H1 (cell line): Measurements from ENCODE around the gene CTSS. TPM values are rescaled to one million over a fixed set of nuclear protein-coding genes. Genes with fewer than 3 reads are reported as not detected.

ENCODE experiments used
- CTCF ChIA-PET: fragments of 300-600 bp; sonication (Branson Sonifier 250); formaldehyde crosslinking; loops from one replicate; lab custom pipeline; 2021; ENCODE audit not compliant: partially characterized antibody; lab: Charles Lee
- POLR2A ChIA-PET: fragments of 300-600 bp; sonication (Branson Sonifier 250); formaldehyde crosslinking; loops from one replicate; lab custom pipeline; 2021; ENCODE audit warnings: inconsistent platforms; ENCODE audit not compliant: partially characterized antibody; lab: Charles Lee
- DNase-seq, 2 experiments: peaks; one replicate each; pipeline versions ENCODE4 v3.0.0 to v3.0.0-alpha.2; 2010 to 2022; ENCODE audit warnings: low spot score in 2 of 2, low read depth in 1 of 2, mixed read lengths in 1 of 2
- FAIRE-seq: peaks from 2 replicates; lab custom pipeline; 2011; peaks lifted over from hg19 to GRCh38; lab: Jason Lieb, UNC
- H2AFZ ChIP-seq: 2 replicates; pipeline ENCODE4 v1.8.1; 2012; ENCODE audit warnings: low read length, inconsistent platforms
- H2AK5ac ChIP-seq: 2 replicates; pipeline ENCODE4 v1.6.1; 2013; ENCODE audit warnings: low read depth, low read length
- H2BK120ac ChIP-seq: replicated peaks from 2 replicates; pipeline ENCODE3; 2013; ENCODE audit warnings: low read depth, low read length, inconsistent platforms
- H2BK12ac ChIP-seq: 2 replicates; pipeline ENCODE4 v1.6.1; 2013; ENCODE audit warnings: low read depth, low read length
- H2BK15ac ChIP-seq: 2 replicates; pipeline ENCODE4 v1.6.1; 2013; ENCODE audit warnings: low read length
- H2BK20ac ChIP-seq: 2 replicates; pipeline ENCODE4 v1.6.1; 2013; ENCODE audit warnings: low read length
- H2BK5ac ChIP-seq: 2 replicates; pipeline ENCODE4 v1.6.1; 2013; ENCODE audit warnings: low read depth, low read length
- H3K14ac ChIP-seq: 2 replicates; pipeline ENCODE4 v1.6.1; 2013; ENCODE audit warnings: inconsistent platforms; ENCODE audit not compliant: insufficient read length
- H3K18ac ChIP-seq: 2 replicates; pipeline ENCODE4 v1.6.1; 2013; ENCODE audit warnings: low read length; ENCODE audit errors: extremely low read depth
- H3K23ac ChIP-seq: 2 replicates; pipeline ENCODE4 v1.6.1; 2013; ENCODE audit warnings: inconsistent platforms; ENCODE audit not compliant: insufficient read length
- H3K23me2 ChIP-seq: 2 replicates; pipeline ENCODE4 v1.6.1; 2013; ENCODE audit warnings: low read depth, low read length
- H3K27ac ChIP-seq: 2 replicates; pipeline ENCODE4 v1.6.1; 2011; ENCODE audit warnings: low read depth, low read length, inconsistent platforms
- H3K27me3 ChIP-seq, 4 experiments: replicated peaks in 1 of 4; 1 replicate in 1 of 4; 2 replicates in 3 of 4; pipeline versions ENCODE4 v1.6.1 to v1.8.1; 2011 to 2013; ENCODE audit warnings: low read length in 3 of 4, mild to moderate bottlenecking in 3 of 4, inconsistent platforms in 2 of 4, mixed read lengths in 2 of 4, moderate library complexity in 1 of 4; ENCODE audit not compliant: control insufficient read depth in 3 of 4, insufficient read depth in 3 of 4; ENCODE audit errors: extremely low read depth in 1 of 4
- H3K36me3 ChIP-seq, 4 experiments: 2 replicates each; pipeline versions ENCODE4 v1.6.1 to v1.8.1; 2011 to 2013; ENCODE audit warnings: mild to moderate bottlenecking in 4 of 4, low read length in 3 of 4, moderate library complexity in 2 of 4, control low read depth in 1 of 4, inconsistent platforms in 1 of 4; ENCODE audit not compliant: insufficient read depth in 4 of 4, control insufficient read depth in 2 of 4
- H3K4ac ChIP-seq: replicated peaks from 2 replicates; pipeline ENCODE3; 2013; ENCODE audit warnings: low read length, low read depth, mixed read lengths, inconsistent platforms; ENCODE audit not compliant: insufficient read length
- H3K4me1 ChIP-seq, 4 experiments: replicated peaks in 1 of 4; 1 replicate in 1 of 4; 2 replicates in 3 of 4; pipeline versions ENCODE4 v1.6.1 to v1.8.1; 2011 to 2013; ENCODE audit warnings: low read length in 3 of 4, inconsistent platforms in 2 of 4, mixed read lengths in 1 of 4; ENCODE audit not compliant: insufficient read depth in 4 of 4, control insufficient read depth in 3 of 4
- H3K4me2 ChIP-seq, 2 experiments: 2 replicates each; pipeline versions ENCODE4 v1.6.1 to v1.8.1; 2011 to 2013; ENCODE audit warnings: low read depth in 2 of 2, low read length in 2 of 2, control low read depth in 1 of 2, inconsistent platforms in 1 of 2, mild to moderate bottlenecking in 1 of 2; ENCODE audit not compliant: insufficient read depth in 1 of 2
- H3K4me3 ChIP-seq, 4 experiments: fragments of 200-600, 300-600 bp in 1 of 4; sonication (generic), shearing (Covaris generic), sonication (Bioruptor Twin) in 1 of 4; 2 replicates each; pipeline versions ENCODE4 v1.5.1 to v1.8.1; 2011 to 2016; ENCODE audit warnings: low read length in 4 of 4, low read depth in 3 of 4, control low read depth in 2 of 4, inconsistent platforms in 2 of 4, mild to moderate bottlenecking in 2 of 4, mixed read lengths in 1 of 4, moderate library complexity in 1 of 4; ENCODE audit not compliant: insufficient read depth in 2 of 4; ENCODE audit errors: extremely low read depth in 1 of 4
- H3K56ac ChIP-seq: replicated peaks from 2 replicates; pipeline ENCODE3; 2013; ENCODE audit warnings: low read depth, mild to moderate bottlenecking, mixed read lengths, low read length, inconsistent platforms; ENCODE audit not compliant: insufficient read length
- H3K79me1 ChIP-seq: 2 replicates; pipeline ENCODE4 v1.6.1; 2013; ENCODE audit warnings: low read depth, low read length, control low read depth
- H3K79me2 ChIP-seq, 2 experiments: 2 replicates each; pipeline versions ENCODE4 v1.6.1 to v1.8.1; 2012 to 2013; ENCODE audit warnings: low read length in 2 of 2, mild to moderate bottlenecking in 2 of 2, inconsistent platforms in 1 of 2; ENCODE audit not compliant: insufficient read depth in 2 of 2, control insufficient read depth in 1 of 2
- H3K9ac ChIP-seq, 4 experiments: replicated peaks in 1 of 4; 1 replicate in 1 of 4; 2 replicates in 3 of 4; pipeline versions ENCODE4 v1.6.1 to v1.8.1; 2011 to 2013; ENCODE audit warnings: low read depth in 3 of 4, low read length in 3 of 4, control low read depth in 2 of 4, mild to moderate bottlenecking in 2 of 4, moderate library complexity in 2 of 4, inconsistent platforms in 1 of 4; ENCODE audit errors: extremely low read depth in 1 of 4
- H3K9me3 ChIP-seq, 2 experiments: 2 replicates each; pipeline versions ENCODE4 v1.6.1 to v1.8.1; 2012 to 2013; ENCODE audit warnings: mild to moderate bottlenecking in 2 of 2, moderate library complexity in 2 of 2, control low read depth in 1 of 2, inconsistent platforms in 1 of 2, low read depth in 1 of 2, low read length in 1 of 2, mixed read lengths in 1 of 2; ENCODE audit not compliant: insufficient read depth in 2 of 2
- H4K20me1 ChIP-seq, 2 experiments: replicated peaks in 1 of 2; 2 replicates each; pipeline versions ENCODE3 to v1.8.1; 2011 to 2013; ENCODE audit warnings: inconsistent platforms in 2 of 2, low read length in 2 of 2, mild to moderate bottlenecking in 1 of 2; ENCODE audit not compliant: insufficient read depth in 2 of 2, control insufficient read depth in 1 of 2
- H4K5ac ChIP-seq: 2 replicates; pipeline ENCODE4 v1.6.1; 2013; ENCODE audit warnings: low read length, low read depth, mixed read lengths, inconsistent platforms; ENCODE audit not compliant: insufficient read length
- H4K8ac ChIP-seq: 2 replicates; pipeline ENCODE4 v1.8.0; 2013; ENCODE audit warnings: mild to moderate bottlenecking, moderate library complexity, low read length, inconsistent platforms; ENCODE audit not compliant: insufficient read depth; ENCODE audit errors: extremely low read depth
- H4K91ac ChIP-seq: replicated peaks from 2 replicates; pipeline ENCODE3; 2013; ENCODE audit warnings: low read length, mixed read lengths, inconsistent platforms; ENCODE audit not compliant: insufficient read length
- ASH2L ChIP-seq: fragments of 200-600, 300-600 bp; sonication (generic); IDR thresholded peaks from one replicate; pipeline ENCODE4 v1.7.1; 2017; ENCODE audit warnings: low read length
- BCL11A ChIP-seq, 2 experiments: IDR thresholded peaks; one replicate each; pipeline ENCODE4 v1.6.1; 2011; ENCODE audit warnings: low read depth in 2 of 2, low read length in 2 of 2, mild to moderate bottlenecking in 2 of 2
- EZH2 ChIP-seq: fragments of 200-600 bp; sonication (generic); IDR thresholded peaks from 2 replicates; pipeline ENCODE4 v1.7.1; 2012; ENCODE audit warnings: low read depth, mild to moderate bottlenecking, moderate library complexity, low read length, inconsistent platforms; ENCODE audit not compliant: severe bottlenecking
- FOSL1 ChIP-seq: IDR thresholded peaks from 2 replicates; pipeline ENCODE4 v1.6.1; 2011; ENCODE audit warnings: mild to moderate bottlenecking, low read depth, low read length, moderate library complexity; ENCODE audit not compliant: insufficient read depth
- HDAC2 ChIP-seq, 2 experiments: fragments of 300-600 bp in 1 of 2; sonication (generic) in 1 of 2; IDR thresholded peaks; 2 replicates each; pipeline ENCODE4 v1.6.1; 2011 to 2012; ENCODE audit warnings: low read depth in 2 of 2, low read length in 2 of 2, mild to moderate bottlenecking in 2 of 2, moderate library complexity in 2 of 2, borderline replicate concordance in 1 of 2, inconsistent platforms in 1 of 2
- JUN ChIP-seq: IDR thresholded peaks from 2 replicates; pipeline ENCODE4 v1.6.1; 2011; ENCODE audit warnings: low read depth, mild to moderate bottlenecking, improper control_type of control experiment, low read length
- KDM5A ChIP-seq: fragments of 200-600 bp; IDR thresholded peaks from 2 replicates; pipeline ENCODE4 v1.7.1; 2012; ENCODE audit warnings: mild to moderate bottlenecking, low read length, inconsistent platforms, mixed read lengths
- NRF1 ChIP-seq: IDR thresholded peaks from 2 replicates; pipeline ENCODE4 v1.6.1; 2011; ENCODE audit warnings: mild to moderate bottlenecking, low read depth, low read length, improper control_type of control experiment
- RAD21 ChIP-seq, 2 experiments: IDR thresholded peaks in 1 of 2; conservative IDR thresholded peaks in 1 of 2; 2 replicates each; pipeline ENCODE4 v1.6.1; 2011; ENCODE audit warnings: low read depth in 2 of 2, low read length in 2 of 2, improper control_type of control experiment in 1 of 2, inconsistent platforms in 1 of 2, mild to moderate bottlenecking in 1 of 2, moderate library complexity in 1 of 2
- TEAD4 ChIP-seq: IDR thresholded peaks from 2 replicates; pipeline ENCODE4 v1.6.1; 2012; ENCODE audit warnings: low read depth, low read length, inconsistent platforms, mixed read lengths
- WGBS, 2 experiments: shearing (Covaris generic) in 1 of 2; methylation state at CpG; one replicate each; pipeline versions ENCODE4 v1.1.6 to v1.1.7; 2013 to 2015; ENCODE audit warnings: low lambda C conversion rate in 2 of 2, mixed read lengths in 2 of 2, inconsistent platforms in 1 of 2, low coverage in 1 of 2, missing lambda C conversion rate in 1 of 2; ENCODE audit not compliant: insufficient replicate concordance in 2 of 2, insufficient coverage in 1 of 2, insufficient read length in 1 of 2; ENCODE audit errors: extremely low coverage in 1 of 2, missing lambda C conversion rate in 1 of 2; 5-methylcytosine and 5-hydroxymethylcytosine counted together
- polyA plus RNA-seq, 7 experiments: library from polyadenylated mRNA; depleted of rRNA in 3 of 7; stranded (reverse) in 5 of 7; unstranded in 2 of 7; fragments of >200 nt in 5 of 7; fragments of 200-250 nt in 2 of 7; gene quantifications; 1 replicate in 5 of 7; 2 replicates in 1 of 7; 4 replicates in 1 of 7; pipeline versions ENCODE4 v1.2.1 to v1.2.3, GENCODE V29; 2011 to 2013; ENCODE audit warnings: missing spikeins in 2 of 7, mixed read lengths in 2 of 7
- total RNA-seq: library from RNA; stranded (reverse); fragmentation: NEBNext Ultra II Directional; extraction: Animal tissue kit (Norgen Biotek cat#: 25700); gene quantifications from 2 replicates; pipeline ENCODE4 v1.2.1, GENCODE V29; 2021
- TF ChIP-seq, protein P1 (sequence below): IDR thresholded peaks from 2 replicates; pipeline ENCODE4 v1.6.1; 2012; ENCODE audit warnings: inconsistent platforms

Gene CTSS
- total and polyA plus RNA-seq, 2 of the 8 experiments (the other 6 are each of a cell fraction or from before 2014, with no cell fraction given), result not detected

DNA sequence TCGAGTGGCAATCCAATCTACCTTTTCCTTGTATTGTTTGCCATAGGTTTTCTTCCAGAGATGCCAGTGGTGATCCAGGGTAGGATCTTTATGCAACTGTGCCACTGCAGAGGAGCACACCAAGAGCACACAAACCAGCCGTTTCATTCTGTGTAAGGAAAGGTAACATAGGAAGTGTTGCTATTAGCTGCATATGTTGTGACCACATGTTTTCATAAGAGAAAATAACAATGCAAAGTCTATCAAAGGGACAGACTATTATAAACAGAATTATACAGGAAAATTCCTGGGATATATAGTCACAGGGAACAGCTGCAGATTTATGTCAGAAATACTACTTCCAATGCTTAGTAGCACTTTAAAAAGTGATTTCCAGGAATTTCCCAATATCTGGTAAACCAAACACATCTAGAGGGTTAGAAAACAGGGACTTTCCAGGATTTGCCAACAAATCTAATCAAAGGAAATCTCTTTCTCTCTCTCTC, 919 bp downstream of the CTSS start:
- Histone ChIP-seq H3K23me2 (no peaks in the 10 kb centered on the region; the same call in 1 of the 2 replicates), H3K56ac (no peak overlapping the region), H3K4me3 (no peak overlapping the region), H3K79me2 (no peaks in the 10 kb centered on the region), H4K91ac (no peak overlapping the region), H2BK5ac (no peak overlapping the region), H2BK20ac (no peak overlapping the region), H4K20me1 (no peaks in the 10 kb centered on the region), H3K14ac (no peak overlapping the region), H3K18ac (no peak overlapping the region), H3K9ac (no peak overlapping the region), H3K36me3 (no peaks in the 10 kb centered on the region), H4K8ac (no peak overlapping the region), H2BK15ac (no peak overlapping the region), H2BK120ac (no peak overlapping the region), H3K4me1 (no peaks in the 10 kb centered on the region), H3K4me2 (no peak overlapping the region), H2BK12ac (no peak overlapping the region), H3K9me3 (peaks cover 0 to 5% of the 10 kb centered on the region in 2 experiments; a peak in 1 of 4 replicates), H3K27ac (no peak overlapping the region), H3K79me1 (no peaks in the 10 kb centered on the region), H2AFZ (no peak overlapping the region), H3K4ac (no peak overlapping the region), H4K5ac (no peak overlapping the region), H3K23ac (no peak overlapping the region), H2AK5ac (no peak overlapping the region), H3K27me3 (no peaks in the 10 kb centered on the region)
- DNase-seq (no peak), FAIRE-seq (no peak)
- ChIA-PET CTCF (interaction anchor here (1.7 kb wide), 1 partner anchor 49 kb away, joined by 5 read pairs; no protein-coding TSS in a partner anchor), POLR2A (interaction anchor here (1.0 kb wide), 1 partner anchor 11 kb away, joined by 6 read pairs; no protein-coding TSS in a partner anchor)
- 91% methylated on average over 2 of the region's 2 CpGs; no CpG with 5 or more reads in 1 of the 2 experiments for WGBS, 2 experiments
- no peak for TF ChIP-seq JUN
- no peak for TF ChIP-seq EZH2
- TF ChIP-seq NRF1, result no peak
- TF ChIP-seq ASH2L, result no peak
- no peak for TF ChIP-seq TEAD4
- TF ChIP-seq, protein P1, sequence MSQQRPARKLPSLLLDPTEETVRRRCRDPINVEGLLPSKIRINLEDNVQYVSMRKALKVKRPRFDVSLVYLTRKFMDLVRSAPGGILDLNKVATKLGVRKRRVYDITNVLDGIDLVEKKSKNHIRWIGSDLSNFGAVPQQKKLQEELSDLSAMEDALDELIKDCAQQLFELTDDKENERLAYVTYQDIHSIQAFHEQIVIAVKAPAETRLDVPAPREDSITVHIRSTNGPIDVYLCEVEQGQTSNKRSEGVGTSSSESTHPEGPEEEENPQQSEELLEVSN, result no peak
- no peak for TF ChIP-seq BCL11A (IDR thresholded peaks at IDR 0.05; ENCODE audit: low read depth in 2 of 2, low read length in 2 of 2)
- TF ChIP-seq RAD21 (IDR thresholded peaks at IDR 0.05 in 1 of 2, conservative IDR thresholded peaks at IDR 0.05 in 1 of 2; ENCODE audit: low read depth in 2 of 2, low read length in 2 of 2), result no peak
- no peak for TF ChIP-seq KDM5A
- TF ChIP-seq HDAC2 (IDR thresholded peaks at IDR 0.05; ENCODE audit: borderline replicate concordance in 1 of 2, low read depth in 2 of 2, low read length in 2 of 2), result no peak
- no peak for TF ChIP-seq FOSL1
